Right lobe of liver (tissue), 4 donors: ENCODE measurements around the gene WNK2.

ENCODE experiments used
- CTCF ChIP-seq, 4 donors: fragments of 200-600 bp in 3 of 4; fragments of 450-650 bp in 1 of 4; IDR thresholded peaks; one replicate each; pipeline versions ENCODE4 v1.5.1 to v1.8.0; 2016 to 2022; ENCODE audit warnings: antibody characterized with exemption in 4 of 4, mild to moderate bottlenecking in 2 of 4
- POLR2A ChIP-seq: fragments of 450-650 bp; IDR thresholded peaks from one replicate; pipeline ENCODE4 v1.6.1; 2017; ENCODE audit warnings: antibody characterized with exemption, mild to moderate bottlenecking
- donor health status: DM: no; HTN: no; CAD: no.
- donor health status: DM: no; HTN: no; CAD: no.
- donor health status: DM: no; HTN: yes; CAD: no.

GRCh38 chr9:93267681-93268505 is 84.0 kb downstream of the WNK2 start:
- no peak for TF ChIP-seq CTCF (IDR thresholded peaks at IDR 0.05)
- TF ChIP-seq POLR2A, result no peak
